SW480 (cell line): ENCODE data around the gene CIZ1.
"Not testable (repeated sequence)": the region's sequence is repeated elsewhere in the genome, so short reads cannot be mapped to it uniquely, and the experiment has no call there.

Experiments used
- DNase-seq: peaks from one replicate; pipeline ENCODE4 v3.0.0-alpha.2; 2016; ENCODE audit warnings: low spot score

CIZ1 gene

GRCh38 chr9:128190516-128191405, 611 bp downstream of the CIZ1 start:
- no peak for DNase-seq

GRCh38 chr9:128190013-128190412, 1.4 kb downstream of the CIZ1 start:
- no peak for DNase-seq

GRCh38 chr9:128188209-128188608, 3.2 kb downstream of the CIZ1 start:
- no peak for DNase-seq

GRCh38 chr9:128187361-128187760, 4.0 kb downstream of the CIZ1 start:
- no peak for DNase-seq

- no peak for DNase-seq
Measured at GRCh38 chr9:128185979-128186965, 5.1 kb downstream of the CIZ1 start.

- no peak for DNase-seq
Measured at GRCh38 chr9:128182893-128183588, 8.3 kb downstream of the CIZ1 start.

GRCh38 chr9:128181480-128181879, 9.9 kb downstream of the CIZ1 start:
- not testable (repeated sequence) for DNase-seq

GRCh38 chr9:128180447-128180846, 10.9 kb downstream of the CIZ1 start:
- no peak for DNase-seq

- DNase-seq: no peak
Measured at GRCh38 chr9:128180001-128180400, 11.4 kb downstream of the CIZ1 start.

GRCh38 chr9:128178806-128179431, 12.5 kb downstream of the CIZ1 start:
- DNase-seq: no peak

- DNase-seq: no peak
Measured at GRCh38 chr9:128175726-128176125, 15.6 kb downstream of the CIZ1 start.

GRCh38 chr9:128175102-128175563, 16.2 kb downstream of the CIZ1 start:
- no peak for DNase-seq

GRCh38 chr9:128174062-128174461, 17.3 kb downstream of the CIZ1 start:
- DNase-seq: no peak

- no peak for DNase-seq
Measured at GRCh38 chr9:128169925-128170324, 21.4 kb downstream of the CIZ1 start.

GRCh38 chr9:128169492-128169891, 21.9 kb downstream of the CIZ1 start:
- DNase-seq: no peak

GRCh38 chr9:128168731-128169308, 22.6 kb downstream of the CIZ1 start:
- no peak for DNase-seq

- no peak for DNase-seq
Measured at GRCh38 chr9:128167209-128167608, 24.2 kb downstream of the CIZ1 start.

- DNase-seq: no peak
Measured at GRCh38 chr9:128166169-128166568, 25.2 kb downstream of the CIZ1 start.

- DNase-seq: no peak
Measured at GRCh38 chr9:128164307-128164885, 27.0 kb downstream of the CIZ1 start.

GRCh38 chr9:128163523-128164306, 27.7 kb downstream of the CIZ1 start:
- no peak for DNase-seq
